Endothelial cell of umbilical vein (primary cell): ENCODE data around the gene RANGAP1. TPM values are rescaled to one million over a fixed set of nuclear protein-coding genes. Genes with fewer than 3 reads are reported as not detected.
A peak's percentile ranks its signal among the peaks of the same experiment; 100 is the strongest.

Experiments used
- BruUV-seq: library from RNA; stranded (reverse); fragments of 400-500 nt; replicated peaks from 2 replicates; lab custom pipeline; 2021; lab: Mats Ljungman, UMichigan
- CTCF ChIA-PET: fragments of 300-600, 350-600 bp; sonication (Branson Sonifier 250); formaldehyde crosslinking; loops from one replicate; lab custom pipeline; 2021; ENCODE audit warnings: antibody characterized with exemption, inconsistent platforms; lab: Charles Lee
- POLR2A ChIA-PET: fragments of 300-600, 350-600 bp; sonication (Branson Sonifier 250); formaldehyde crosslinking; loops from one replicate; lab custom pipeline; 2021; ENCODE audit warnings: antibody characterized with exemption, inconsistent platforms; lab: Charles Lee
- DNase-seq: peaks from one replicate; pipeline ENCODE4 v3.0.0-alpha.2; 2011; ENCODE audit warnings: low read depth, low spot score
- FAIRE-seq: peaks from 2 replicates; lab custom pipeline; 2011; peaks lifted over from hg19 to GRCh38; lab: Jason Lieb, UNC
- H2AFZ ChIP-seq: 2 replicates; pipeline ENCODE4 v1.6.0; 2012; ENCODE audit warnings: low read depth, low read length, control low read depth, inconsistent platforms
- H3K27ac ChIP-seq: 2 replicates; pipeline ENCODE4 v1.5.1; 2011; ENCODE audit warnings: low read depth, mild to moderate bottlenecking, control low read depth, low read length, moderate library complexity; ENCODE audit not compliant: insufficient read depth
- H3K27me3 ChIP-seq, 2 experiments: 2 replicates each; pipeline versions ENCODE4 v1.6.0 to v1.6.1; 2011; ENCODE audit warnings: low read length in 2 of 2, mixed read lengths in 1 of 2; ENCODE audit not compliant: control insufficient read depth in 2 of 2, insufficient read depth in 2 of 2
- H3K36me3 ChIP-seq, 2 experiments: 2 replicates in 1 of 2; 3 replicates in 1 of 2; pipeline ENCODE4 v1.5.1; 2011; ENCODE audit warnings: low read length in 2 of 2, mild to moderate bottlenecking in 1 of 2, moderate library complexity in 1 of 2; ENCODE audit not compliant: control insufficient read depth in 2 of 2, insufficient read depth in 2 of 2; ENCODE audit errors: extremely low read depth in 1 of 2
- H3K4me1 ChIP-seq: 3 replicates; pipeline ENCODE4 v1.5.1; 2011; ENCODE audit warnings: mild to moderate bottlenecking, low read length; ENCODE audit not compliant: control insufficient read depth, insufficient read depth; ENCODE audit errors: extremely low read depth
- H3K4me2 ChIP-seq: 2 replicates; pipeline ENCODE4 v1.6.1; 2011; ENCODE audit warnings: low read length, control low read depth, mixed read lengths; ENCODE audit not compliant: insufficient read depth
- H3K4me3 ChIP-seq, 3 experiments: fragments of 200-600 bp in 1 of 3; sonication (generic), shearing (Covaris generic) in 1 of 3; replicated peaks in 1 of 3; 2 replicates each; pipeline ENCODE4 v1.5.1; 2011 to 2016; ENCODE audit warnings: control low read depth in 3 of 3, low read length in 3 of 3, mild to moderate bottlenecking in 2 of 3, inconsistent platforms in 1 of 3, low read depth in 1 of 3, moderate library complexity in 1 of 3; ENCODE audit not compliant: insufficient read depth in 1 of 3
- H3K79me2 ChIP-seq: 2 replicates; pipeline ENCODE4 v1.6.0; 2012; ENCODE audit warnings: low read length, inconsistent platforms; ENCODE audit not compliant: control insufficient read depth, insufficient read depth
- H3K9ac ChIP-seq: replicated peaks from 2 replicates; pipeline ENCODE3; 2011; ENCODE audit warnings: low read length, control low read depth; ENCODE audit not compliant: insufficient read depth; ENCODE audit errors: extremely low read depth
- H3K9me1 ChIP-seq: replicated peaks from 3 replicates; pipeline ENCODE4 v1.6.0; 2011; ENCODE audit warnings: mild to moderate bottlenecking, low read length; ENCODE audit not compliant: control insufficient read depth, insufficient read depth; ENCODE audit errors: extremely low read depth
- H3K9me3 ChIP-seq: replicated peaks from 2 replicates; pipeline ENCODE4 v1.5.1; 2012; ENCODE audit warnings: low read length, inconsistent platforms; ENCODE audit not compliant: control insufficient read depth, insufficient read depth
- H4K20me1 ChIP-seq: replicated peaks from 2 replicates; pipeline ENCODE3; 2011; ENCODE audit warnings: mild to moderate bottlenecking, low read length; ENCODE audit not compliant: control insufficient read depth, insufficient read depth; ENCODE audit errors: extremely low read depth
- CTCF ChIP-seq, 2 donors: IDR thresholded peaks; 1 replicate in 1 of 2; 2 replicates in 1 of 2; pipeline ENCODE4 v1.5.1; 2011; ENCODE audit warnings: low read length in 2 of 2, mild to moderate bottlenecking in 2 of 2, moderate library complexity in 2 of 2, control low read depth in 1 of 2, inconsistent platforms in 1 of 2, low read depth in 1 of 2; ENCODE audit not compliant: insufficient read depth in 1 of 2; ENCODE audit errors: extremely low read depth in 1 of 2
- EZH2 ChIP-seq: IDR thresholded peaks from 2 replicates; pipeline ENCODE4 v1.6.1; 2012; ENCODE audit warnings: borderline replicate concordance, low read depth, mild to moderate bottlenecking, moderate library complexity, low read length, inconsistent platforms; ENCODE audit not compliant: severe bottlenecking
- FOS ChIP-seq: IDR thresholded peaks from 2 replicates; pipeline ENCODE4 v1.6.1; 2011; ENCODE audit warnings: mild to moderate bottlenecking, low read length, moderate library complexity, borderline replicate concordance; ENCODE audit not compliant: insufficient read depth
- GATA2 ChIP-seq: IDR thresholded peaks from 2 replicates; pipeline ENCODE4 v1.7.0; 2011; ENCODE audit warnings: low read depth, mild to moderate bottlenecking, moderate library complexity, mixed read lengths, low read length; ENCODE audit not compliant: insufficient read length, insufficient read depth
- JUN ChIP-seq: IDR thresholded peaks from 2 replicates; pipeline ENCODE4 v1.6.1; 2011; ENCODE audit warnings: borderline replicate concordance, low read depth; ENCODE audit not compliant: insufficient read length, insufficient read depth
- MAX ChIP-seq: IDR thresholded peaks from 2 replicates; pipeline ENCODE4 v1.6.1; 2011; ENCODE audit not compliant: insufficient read depth, insufficient read length
- MYC ChIP-seq: IDR thresholded peaks from one replicate; pipeline ENCODE4 v1.6.1; 2011; ENCODE audit warnings: mild to moderate bottlenecking, low read depth, low read length
- POLR2A ChIP-seq: IDR thresholded peaks from 2 replicates; pipeline ENCODE4 v1.6.1; 2012; ENCODE audit warnings: low read depth, mild to moderate bottlenecking, control low read depth, low read length
- POLR2AphosphoS5 ChIP-seq: IDR thresholded peaks from 2 replicates; pipeline ENCODE4 v1.6.1; 2012; ENCODE audit warnings: low read depth, mild to moderate bottlenecking, control low read depth, low read length, moderate library complexity; ENCODE audit not compliant: insufficient read depth
- dilution Hi-C: fragments of 300-500 bp; cut with MboI; formaldehyde crosslinking; loops from one replicate; pipeline ENCODE4 v1.15.0; 2019; ENCODE audit warnings: low sequenced_read_pairs; ENCODE audit not compliant: extremely low pct_ligation_motif_present
- intact Hi-C: fragments of 100-400 bp; cut with micrococcal nuclease; formaldehyde crosslinking; loops from one replicate; pipeline ENCODE4 v1.10.0; 2022
- polyA plus RNA-seq, 4 experiments: library from polyadenylated mRNA; depleted of rRNA in 3 of 4; stranded (reverse) in 3 of 4; unstranded in 1 of 4; fragments of >200 nt; gene quantifications; 2 replicates each; pipeline versions ENCODE4 v1.2.1 to v1.2.3, GENCODE V29; 2011 to 2012; ENCODE audit warnings: missing spikeins in 1 of 4
- total RNA-seq: library from RNA; stranded (reverse); gene quantifications from 2 replicates; pipeline ENCODE4 v1.2.3, GENCODE V29; 2021

Gene RANGAP1
- total and polyA plus RNA-seq, 2 donors (not counting 3 experiments of a cell fraction or from before 2014, with no cell fraction given): 169 to 182 TPM

- FAIRE-seq: peak; percentile 97
- H3K4me3 ChIP-seq: peak within 1 kb of the TSS; percentile 43 to 82 (median 75)
- intact Hi-C loops (no loop called here), dilution Hi-C loops (no loop called here)
- peak; percentile 98 for DNase-seq
- ChIA-PET POLR2A (no interaction called here), CTCF (no interaction called here)
- H3K36me3 ChIP-seq: peaks cover 0 to 4% of the 10 kb centered on the region in 2 experiments
- no peaks in the 10 kb centered on the region for H3K9me1 ChIP-seq
- H3K4me2 ChIP-seq: peak within 1 kb of the TSS; percentile 62
- peaks cover 6% of the 10 kb centered on the region for H3K4me1 ChIP-seq
- TF ChIP-seq EZH2: no peak
- TF ChIP-seq JUN: no peak
- TF ChIP-seq GATA2: no peak
- peak; percentile 75 for TF ChIP-seq POLR2A
- TF ChIP-seq CTCF (IDR thresholded peaks at IDR 0.05; ENCODE audit: extremely low read depth in 1 of 2, insufficient read depth in 1 of 2, low read depth in 1 of 2, low read length in 2 of 2): no peak
- peak; percentile 64 for TF ChIP-seq POLR2AphosphoS5
- TF ChIP-seq MYC: no peak
- TF ChIP-seq MAX: no peak
- TF ChIP-seq FOS: no peak
- H4K20me1 ChIP-seq: no peaks in the 10 kb centered on the region
- no peaks in the 10 kb centered on the region for H3K9me3 ChIP-seq
- peak within 1 kb of the TSS; percentile 47 for H3K27ac ChIP-seq
- no peaks in the 10 kb centered on the region for H3K27me3 ChIP-seq
- H3K79me2 ChIP-seq: peaks cover 14% of the 10 kb centered on the region
- peak within 1 kb of the TSS; percentile 83 for H2AFZ ChIP-seq
- H3K9ac ChIP-seq: peak within 1 kb of the TSS; percentile 85
- TSS peak; percentile 57 for BruUV-seq
Observed at GRCh38 chr22:41204992-41205900, 80.7 kb downstream of the RANGAP1 start, which contains the start of gene L3MBTL2. Gene L3MBTL2 (plus strand): TSS chr22:41205312. CDS start chr22:41205363, 51 bp downstream.
